Brain microvascular endothelial cell (primary cell): ENCODE results near the gene RABEPK.
"Not testable (repeated sequence)": the region's sequence is repeated elsewhere in the genome, so short reads cannot be mapped to it uniquely, and the experiment has no call there.

Experiments
- DNase-seq: peaks from one replicate; pipeline ENCODE4 v3.0.0-alpha.2; 2020
- H3K27ac ChIP-seq: fragments of 250-450 bp; sonication (Bioruptor Pico); 2 replicates; pipeline ENCODE4 v1.5.1; 2020; ENCODE audit warnings: mild to moderate bottlenecking, moderate library complexity
- H3K27me3 ChIP-seq: fragments of 250-450 bp; sonication (Bioruptor Pico); replicated peaks from 2 replicates; pipeline ENCODE4 v1.5.1; 2020; ENCODE audit warnings: mild to moderate bottlenecking
- H3K36me3 ChIP-seq: fragments of 250-450 bp; sonication (Bioruptor Pico); replicated peaks from 2 replicates; pipeline ENCODE4 v1.5.1; 2020; ENCODE audit warnings: mild to moderate bottlenecking
- H3K4me3 ChIP-seq: 2 replicates; pipeline ENCODE4 v1.5.1; 2011; ENCODE audit warnings: low read depth, mild to moderate bottlenecking, control low read depth, low read length, moderate library complexity
- in situ Hi-C: cut with HindIII; loops from 2 replicates; pipeline ENCODE4 v1.10.0; 2017; ENCODE audit warnings: low sequenced_read_pairs, low pct_ligation_motif_present
- TF ChIP-seq, protein P1 (sequence below): IDR thresholded peaks from 2 replicates; pipeline ENCODE4 v1.5.1; 2011; ENCODE audit warnings: low read depth, mild to moderate bottlenecking, moderate library complexity, low read length, control low read depth, inconsistent platforms; ENCODE audit errors: missing control alignments

The RABEPK gene

DNA sequence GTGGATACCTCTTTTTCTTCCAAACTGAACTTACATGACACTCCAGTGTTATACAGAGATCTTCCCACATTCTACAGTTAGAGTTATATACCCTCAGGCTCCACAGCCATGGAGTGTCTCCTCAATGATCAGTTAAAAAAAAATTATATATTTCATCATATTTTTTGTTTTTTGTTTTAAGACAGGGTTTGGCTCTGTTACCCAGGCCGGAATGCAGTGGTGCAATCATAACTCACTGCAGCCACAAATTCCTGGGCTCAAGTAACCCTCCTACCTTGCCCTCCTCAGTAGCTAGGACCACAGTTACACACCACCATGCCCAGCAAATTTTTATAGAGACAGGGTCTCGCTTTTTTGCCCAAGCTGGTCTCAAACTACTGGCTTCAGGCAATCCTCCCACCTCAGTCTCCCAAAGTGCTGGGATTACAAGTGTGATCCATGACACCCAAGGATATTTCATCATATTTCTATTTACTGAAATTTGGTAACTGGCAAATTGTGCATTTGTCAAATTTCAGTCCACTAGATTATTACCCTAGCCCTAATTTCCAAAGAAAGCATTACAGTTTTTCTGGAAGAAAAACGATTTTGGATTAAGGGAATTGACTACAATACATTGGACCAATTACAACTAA is 38.9 kb upstream of the RABEPK start:
- Histone ChIP-seq H3K4me3 (no peak overlapping the region), H3K27ac (no peak overlapping the region), H3K36me3 (no peaks in the 10 kb centered on the region), H3K27me3 (no peaks in the 10 kb centered on the region)
- TF ChIP-seq, protein P1, sequence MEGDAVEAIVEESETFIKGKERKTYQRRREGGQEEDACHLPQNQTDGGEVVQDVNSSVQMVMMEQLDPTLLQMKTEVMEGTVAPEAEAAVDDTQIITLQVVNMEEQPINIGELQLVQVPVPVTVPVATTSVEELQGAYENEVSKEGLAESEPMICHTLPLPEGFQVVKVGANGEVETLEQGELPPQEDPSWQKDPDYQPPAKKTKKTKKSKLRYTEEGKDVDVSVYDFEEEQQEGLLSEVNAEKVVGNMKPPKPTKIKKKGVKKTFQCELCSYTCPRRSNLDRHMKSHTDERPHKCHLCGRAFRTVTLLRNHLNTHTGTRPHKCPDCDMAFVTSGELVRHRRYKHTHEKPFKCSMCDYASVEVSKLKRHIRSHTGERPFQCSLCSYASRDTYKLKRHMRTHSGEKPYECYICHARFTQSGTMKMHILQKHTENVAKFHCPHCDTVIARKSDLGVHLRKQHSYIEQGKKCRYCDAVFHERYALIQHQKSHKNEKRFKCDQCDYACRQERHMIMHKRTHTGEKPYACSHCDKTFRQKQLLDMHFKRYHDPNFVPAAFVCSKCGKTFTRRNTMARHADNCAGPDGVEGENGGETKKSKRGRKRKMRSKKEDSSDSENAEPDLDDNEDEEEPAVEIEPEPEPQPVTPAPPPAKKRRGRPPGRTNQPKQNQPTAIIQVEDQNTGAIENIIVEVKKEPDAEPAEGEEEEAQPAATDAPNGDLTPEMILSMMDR = no peak
- no peak for DNase-seq
- in situ Hi-C loops = no loop called here

DNA sequence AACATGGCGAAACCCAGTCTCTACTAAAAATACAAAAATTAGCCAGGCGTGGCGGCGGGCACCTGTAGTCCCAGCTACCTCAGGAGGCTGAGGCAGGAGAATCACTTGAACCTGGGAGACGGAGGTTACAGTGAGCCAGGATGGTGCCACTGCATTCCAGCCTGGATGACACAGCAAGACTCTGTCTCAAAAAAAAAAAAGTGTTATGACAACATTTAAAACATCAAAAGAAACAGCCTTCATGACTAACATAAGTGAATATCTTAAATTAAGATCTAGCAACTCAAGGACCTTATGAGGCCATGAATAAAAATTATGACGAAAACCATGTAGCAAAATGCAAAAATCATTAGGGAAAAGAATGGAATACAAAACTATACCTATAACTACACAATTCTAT is 37.5 kb upstream of the RABEPK start:
- H3K27ac ChIP-seq, in situ Hi-C loops, H3K4me3 ChIP-seq, DNase-seq, H3K36me3 ChIP-seq, H3K27me3 ChIP-seq: not testable (repeated sequence)

DNA sequence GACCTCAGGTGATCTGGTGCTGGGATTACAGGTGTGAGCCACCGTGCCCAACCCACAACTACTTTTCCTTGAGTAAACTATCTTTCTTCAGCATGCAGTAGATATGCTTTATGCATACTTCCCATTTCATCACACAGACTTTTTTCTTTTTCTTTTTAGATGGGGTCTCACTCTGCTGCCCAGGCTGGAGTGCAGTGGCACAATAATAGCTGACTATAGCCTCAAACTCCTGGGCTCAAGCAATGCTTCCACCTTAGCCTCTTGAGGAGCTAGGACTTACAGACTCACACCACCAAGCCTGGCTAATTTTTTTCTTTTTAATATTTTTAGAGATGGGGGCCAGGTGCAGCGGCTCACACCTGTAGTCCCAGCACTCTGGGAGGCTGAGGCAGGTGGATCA is 33.6 kb upstream of the RABEPK start:
- Histone ChIP-seq H3K27ac (no peak overlapping the region), H3K4me3 (no peak overlapping the region), H3K36me3 (no peaks in the 10 kb centered on the region), H3K27me3 (no peaks in the 10 kb centered on the region)
- TF ChIP-seq, protein P1 = no peak
- DNase-seq = no peak
- in situ Hi-C loops = no loop called here

DNA sequence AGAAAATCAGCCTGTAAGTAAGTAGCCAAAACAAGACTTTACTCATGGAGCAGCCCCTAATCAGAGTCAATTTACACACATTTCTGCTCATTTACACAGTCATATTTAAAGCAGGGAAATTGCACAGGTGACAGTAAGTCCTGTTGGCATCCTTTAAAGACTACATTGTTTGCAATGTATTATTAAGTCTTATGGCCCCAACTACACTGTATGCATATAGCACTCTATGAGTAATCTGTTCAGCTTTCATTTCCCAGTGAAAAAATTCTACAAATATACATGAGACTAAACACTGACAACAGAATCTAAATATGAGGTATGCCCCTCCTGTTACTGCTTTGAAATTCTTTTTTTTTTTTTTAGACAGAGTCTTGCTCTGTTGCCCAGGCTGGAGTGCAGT is 30.4 kb upstream of the RABEPK start:
- DNase-seq = no peak
- in situ Hi-C loops = no loop called here
- Histone ChIP-seq H3K4me3 (no peak overlapping the region), H3K36me3 (no peaks in the 10 kb centered on the region), H3K27me3 (no peaks in the 10 kb centered on the region), H3K27ac (no peak overlapping the region)
- TF ChIP-seq, protein P1 = no peak

DNA sequence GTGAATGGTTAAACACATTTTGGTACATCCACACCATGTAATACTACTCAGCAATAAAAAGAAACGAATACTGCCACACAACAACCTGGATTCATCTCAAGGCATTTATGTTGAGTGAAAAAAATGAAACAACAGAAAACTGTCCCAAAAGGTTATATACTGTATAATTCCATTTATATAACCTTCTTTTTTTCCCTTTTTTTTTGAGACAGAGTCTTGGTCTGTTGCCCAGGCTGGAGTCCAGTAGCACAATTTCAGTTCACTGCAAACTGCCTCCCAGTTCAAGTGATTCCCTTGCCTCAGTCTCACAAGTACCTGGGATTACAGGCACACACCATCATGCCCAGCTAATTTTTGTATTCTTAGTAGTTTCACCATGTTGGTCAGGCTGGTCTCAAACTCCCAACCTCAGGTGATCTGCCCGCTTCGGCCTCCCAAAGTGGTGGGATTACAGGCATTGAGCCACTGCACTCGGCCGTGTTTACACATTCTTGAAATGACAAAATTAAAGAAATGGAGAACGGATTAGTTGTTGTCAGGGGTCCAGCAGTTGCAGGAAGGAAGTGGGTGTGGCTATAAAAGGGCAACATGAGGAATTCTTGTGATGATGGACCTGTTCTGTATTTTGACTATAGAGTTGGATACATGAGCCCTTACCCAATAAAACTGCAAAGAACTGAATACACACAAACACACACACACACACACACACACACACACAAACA is 28.1 kb upstream of the RABEPK start:
- Histone ChIP-seq H3K4me3 (no peak overlapping the region), H3K27me3 (no peaks in the 10 kb centered on the region), H3K36me3 (no peaks in the 10 kb centered on the region), H3K27ac (no peak overlapping the region)
- TF ChIP-seq, protein P1 = no peak
- DNase-seq = no peak
- in situ Hi-C loops = no loop called here

DNA sequence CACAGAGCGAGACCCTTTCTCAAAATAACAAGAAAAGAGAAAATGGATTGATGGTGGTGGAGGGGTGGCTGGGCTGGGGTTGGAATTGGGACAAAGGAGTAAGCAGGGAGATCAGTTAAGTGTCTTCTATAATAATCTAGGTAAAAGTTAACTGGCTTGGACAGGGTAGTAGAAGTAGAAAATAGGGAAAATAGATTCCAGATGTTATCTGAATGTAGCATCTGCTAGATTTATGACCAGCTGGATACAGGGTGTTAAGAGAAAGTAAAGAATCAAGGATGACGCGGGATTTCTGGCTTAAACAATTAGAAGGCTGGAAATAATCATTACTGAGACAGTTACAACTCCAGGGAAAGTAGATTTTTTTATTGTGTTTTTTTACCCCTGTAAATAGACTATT is 23.7 kb upstream of the RABEPK start:
- H3K27ac ChIP-seq = no peak overlapping the region
- TF ChIP-seq, protein P1 = no peak
- no peak for DNase-seq
- no peaks in the 10 kb centered on the region for H3K27me3 ChIP-seq
- in situ Hi-C loops = no loop called here
- H3K36me3 ChIP-seq = no peaks in the 10 kb centered on the region
- no peak overlapping the region for H3K4me3 ChIP-seq
